ENCODE results near the gene EEF2K.
"Not testable (repeated sequence)": the region's sequence is repeated elsewhere in the genome, so short reads cannot be mapped to it uniquely, and the experiment has no call there.

Gene EEF2K

DNA sequence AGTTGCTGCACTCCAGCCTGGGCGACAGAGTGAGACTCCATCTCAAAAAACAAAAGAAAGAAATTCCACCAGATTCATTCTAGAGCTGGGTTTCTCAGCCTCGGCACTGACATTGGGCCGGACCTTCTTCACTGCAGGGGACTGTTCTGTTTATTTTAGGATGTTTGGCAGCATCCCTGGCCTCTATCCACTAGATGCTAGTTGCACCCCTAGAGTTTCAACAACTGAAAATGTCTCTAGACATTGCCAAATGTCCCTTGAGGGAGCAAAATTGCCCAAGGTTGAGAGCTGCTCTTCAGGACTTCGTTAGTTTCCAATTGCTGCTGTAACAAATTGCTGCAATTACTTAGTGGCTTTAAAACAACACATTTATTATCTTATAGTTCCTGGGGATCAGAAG lies 7.2 kb downstream of the EEF2K start:
- no peak for DNase-seq

GRCh38 chr16:22213801-22214200 lies 7.7 kb downstream of the EEF2K start:
- no peak for DNase-seq

GRCh38 chr16:22214402-22214801 lies 8.3 kb downstream of the EEF2K start:
- no peak for DNase-seq

GRCh38 chr16:22214889-22215288 lies 8.8 kb downstream of the EEF2K start:
- DNase-seq, result no peak

DNA sequence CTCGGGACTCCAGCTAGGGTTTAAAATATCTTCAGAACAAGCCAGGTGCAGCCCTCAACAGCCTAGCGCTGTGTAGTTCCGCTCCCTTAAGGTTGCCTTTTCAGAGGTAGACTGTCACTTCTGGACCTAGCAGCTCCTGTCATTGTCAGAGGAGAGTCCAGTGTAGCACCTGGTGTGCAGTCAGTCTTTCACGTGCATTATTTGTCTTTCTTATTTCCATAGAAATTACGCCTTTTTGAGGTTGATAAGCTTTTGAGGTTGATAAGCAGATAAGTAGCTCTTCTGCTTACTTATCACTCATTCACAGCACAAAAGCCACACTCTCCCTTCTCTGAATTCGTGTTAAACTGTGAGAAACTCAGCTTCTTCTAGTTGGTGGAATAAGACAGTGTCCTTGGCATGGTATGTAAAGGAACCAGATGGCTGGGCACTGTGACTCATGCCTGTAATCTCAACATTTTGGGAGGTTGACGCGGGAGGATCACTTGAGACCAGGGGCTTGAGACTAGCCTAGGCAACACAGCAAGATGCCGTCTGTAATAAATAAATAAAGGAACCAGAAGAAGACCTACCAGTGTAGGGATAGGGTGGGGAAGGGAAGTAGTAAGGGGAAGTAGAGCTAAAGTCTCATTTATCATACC lies 10.2 kb downstream of the EEF2K start:
- no peak for DNase-seq

GRCh38 chr16:22216832-22217225 lies 10.8 kb downstream of the EEF2K start:
- DNase-seq, result not testable (repeated sequence)

- DNase-seq, result no peak
Observed at GRCh38 chr16:22217890-22218730, 12.0 kb downstream of the EEF2K start.

GRCh38 chr16:22219389-22220068 lies 13.5 kb downstream of the EEF2K start:
- no peak for DNase-seq

- DNase-seq, result no peak
Observed at GRCh38 chr16:22220069-22220440, 14.0 kb downstream of the EEF2K start.

GRCh38 chr16:22220714-22221113 lies 14.6 kb downstream of the EEF2K start:
- no peak for DNase-seq

GRCh38 chr16:22222006-22222405 lies 15.9 kb downstream of the EEF2K start:
- no peak for DNase-seq

GRCh38 chr16:22222998-22223397 lies 16.9 kb downstream of the EEF2K start:
- no peak for DNase-seq

DNA sequence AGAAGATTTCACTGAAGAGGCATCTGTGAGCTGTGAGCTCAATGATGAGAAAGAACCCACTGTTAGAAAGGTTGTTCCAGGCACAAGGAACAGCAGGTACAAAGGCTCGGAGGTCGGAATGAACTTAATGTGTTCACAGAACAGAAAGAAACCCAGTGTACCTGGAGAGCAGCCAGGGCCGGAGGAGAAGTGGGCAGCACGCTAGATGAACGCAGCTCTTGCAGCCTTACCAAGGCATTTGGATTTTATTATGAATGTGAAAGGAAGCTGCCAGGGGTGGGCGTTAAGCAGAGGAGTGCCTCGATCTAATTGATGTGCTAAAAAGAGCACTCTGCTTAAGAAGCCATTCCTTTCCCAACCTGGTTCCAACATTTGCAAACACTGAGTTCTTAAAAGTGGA lies 19.0 kb downstream of the EEF2K start:
- no peak for DNase-seq

DNA sequence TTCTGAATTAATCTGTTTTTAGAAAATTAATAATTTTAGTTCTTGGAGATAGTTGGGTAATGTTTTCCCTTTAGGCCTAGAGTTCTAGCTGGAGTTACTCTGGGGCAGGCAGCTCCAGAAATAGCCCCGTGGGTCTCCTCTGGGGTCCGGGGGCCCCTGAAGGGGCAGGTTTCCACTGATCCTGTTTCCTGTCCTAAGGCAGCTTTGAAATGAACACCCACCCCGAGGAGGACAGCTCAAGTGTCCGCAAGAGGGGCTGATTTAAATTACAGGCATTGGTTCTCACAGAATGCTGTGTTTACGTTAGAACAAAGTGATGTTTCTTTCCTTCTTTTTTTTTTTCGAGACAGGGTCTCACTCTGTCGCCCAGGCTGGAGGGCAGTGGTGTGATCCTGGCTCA lies 23.8 kb downstream of the EEF2K start:
- DNase-seq, result no peak

DNA sequence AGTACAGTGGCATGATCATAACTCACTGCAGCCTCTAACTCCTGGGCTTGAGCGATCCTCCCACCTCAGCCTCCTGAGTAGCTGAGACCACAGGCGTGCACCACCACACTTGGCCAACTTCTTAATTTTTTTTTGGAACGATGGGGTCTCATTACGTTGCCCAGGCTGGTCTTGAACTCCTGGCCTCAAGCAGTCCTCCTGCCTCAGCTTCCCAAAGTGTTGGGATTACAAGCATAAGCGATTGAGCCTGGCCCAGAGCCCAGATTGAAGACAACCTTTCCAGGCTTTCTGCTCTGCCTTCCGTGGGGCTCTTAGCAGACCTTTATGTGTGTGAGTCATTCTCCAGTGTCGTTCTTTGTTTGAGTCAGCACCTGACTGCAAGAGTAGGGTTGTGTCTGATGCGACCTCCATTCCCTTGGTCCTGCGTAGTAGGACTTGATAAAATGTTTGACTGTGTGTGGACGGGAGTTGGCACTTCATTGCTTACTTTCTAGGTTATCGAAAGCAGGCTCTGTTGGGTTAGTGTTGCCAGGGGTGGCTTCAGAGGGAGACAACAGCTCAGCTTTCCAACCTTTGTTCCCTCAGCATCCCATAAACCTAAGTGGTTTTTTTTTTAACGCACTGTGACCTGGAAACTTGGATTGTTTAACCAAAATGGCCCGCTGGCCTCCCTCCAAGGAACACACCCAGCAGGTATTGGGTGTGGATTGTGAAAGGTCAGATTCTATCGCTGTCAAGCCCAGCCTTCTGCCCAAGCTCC lies 26.4 kb downstream of the EEF2K start:
- no peak for DNase-seq

GRCh38 chr16:22233037-22233372 lies 26.9 kb downstream of the EEF2K start:
- DNase-seq, result no peak

DNA sequence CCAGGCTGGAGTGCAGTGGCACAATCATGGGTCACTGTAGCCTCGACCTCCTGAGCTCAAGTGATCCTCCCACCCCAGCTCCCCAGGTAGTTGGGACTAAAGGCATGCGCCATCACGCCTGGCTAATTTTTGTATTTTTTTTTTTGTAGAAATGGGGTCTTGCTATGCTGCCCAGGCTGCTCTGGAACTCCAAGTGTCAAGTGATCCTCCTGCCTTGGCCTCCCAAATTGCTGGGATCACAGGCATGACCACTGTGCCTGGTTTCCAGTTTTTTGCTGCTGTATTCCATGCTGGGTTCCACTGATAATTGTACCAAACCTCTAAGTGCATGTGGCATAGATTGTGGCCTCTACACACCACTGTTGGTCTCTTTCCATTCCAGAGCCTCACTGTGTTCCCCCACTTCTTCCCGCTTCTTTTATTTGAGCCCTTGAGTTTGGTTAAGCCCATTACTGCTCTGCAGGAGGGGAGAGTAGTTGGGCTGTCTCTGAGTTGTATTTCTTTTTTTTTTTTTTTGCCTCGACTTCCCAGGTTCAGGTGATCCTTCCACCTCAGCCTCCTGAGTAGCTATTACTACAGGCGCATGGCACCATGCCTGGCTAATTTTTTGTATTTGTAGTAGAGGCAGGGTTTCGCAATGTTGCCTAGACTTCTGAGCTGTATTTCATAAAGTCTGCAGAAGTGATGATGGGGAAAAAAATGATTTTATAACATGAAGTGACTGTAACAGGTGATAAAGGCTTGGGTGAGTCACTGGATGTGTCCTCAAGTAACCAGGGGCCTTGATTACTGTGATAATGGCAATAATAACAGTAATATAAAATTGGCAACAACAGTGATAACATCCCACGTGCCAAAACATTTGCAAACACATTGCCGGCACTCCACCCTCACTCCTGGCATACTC lies 30.0 kb downstream of the EEF2K start:
- no peak for DNase-seq

DNA sequence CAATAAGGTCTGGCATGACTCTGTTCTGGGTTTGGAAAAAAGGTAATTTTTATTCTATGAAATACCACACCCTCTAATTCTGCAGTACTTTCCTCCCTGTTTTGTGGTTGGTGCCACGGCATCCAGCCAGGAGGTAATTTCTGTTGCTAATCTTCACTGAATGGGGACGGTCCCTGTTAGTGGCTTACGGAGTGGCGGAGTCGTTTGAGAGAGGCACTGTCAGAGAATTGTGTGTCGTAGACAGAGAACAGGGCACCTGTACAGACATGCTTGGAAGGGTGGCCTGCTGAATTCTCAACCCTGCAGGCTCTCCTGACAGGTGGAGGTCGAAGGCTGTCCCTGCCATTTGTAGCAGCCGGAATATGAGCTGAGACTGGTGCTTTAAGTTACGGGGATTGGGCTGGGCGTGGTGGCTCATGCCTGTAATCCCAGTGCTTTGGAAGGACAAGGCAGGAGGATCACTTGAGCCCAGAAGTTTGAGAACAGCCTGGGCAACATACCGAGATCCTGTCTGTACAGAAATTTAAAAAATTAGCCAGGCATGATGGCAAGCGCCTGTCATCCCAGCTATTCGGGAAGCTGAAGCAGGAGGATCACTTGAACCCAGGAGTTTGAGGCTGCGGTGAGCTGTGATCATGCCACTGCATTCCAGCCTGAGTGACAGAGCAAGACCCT lies 33.2 kb downstream of the EEF2K start:
- DNase-seq, result no peak

DNA sequence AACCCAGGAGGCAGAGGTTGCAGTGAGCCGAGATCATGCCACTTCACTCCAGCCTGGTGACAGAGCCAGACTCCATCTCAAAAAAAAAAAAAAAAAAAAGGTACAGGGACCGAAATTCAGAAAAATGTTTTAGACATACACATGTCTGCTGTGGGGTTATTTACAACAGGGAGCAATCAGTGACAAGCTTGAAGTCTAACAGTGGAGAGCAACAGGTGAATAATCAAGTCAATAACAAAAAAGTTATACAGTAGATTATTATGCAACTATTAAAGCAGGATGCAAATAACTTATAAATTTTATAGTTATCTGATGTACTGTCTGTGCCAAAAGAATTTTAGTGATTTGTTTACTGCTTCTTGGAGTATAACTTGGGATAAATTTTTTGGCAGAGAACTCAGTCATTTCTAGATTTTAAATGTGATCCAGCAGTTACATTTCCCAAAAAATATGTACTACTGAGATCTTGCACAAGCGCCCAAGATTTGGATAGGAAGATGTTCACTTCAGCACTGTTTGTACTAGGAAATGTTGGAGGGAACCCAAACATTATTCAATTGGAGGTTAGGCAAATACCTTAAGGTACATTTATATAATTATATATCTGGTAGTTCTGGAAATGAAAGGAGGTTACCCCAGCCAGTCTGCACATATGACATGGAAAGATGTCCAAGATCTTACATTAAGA lies 34.1 kb downstream of the EEF2K start:
- no peak for DNase-seq

GRCh38 chr16:22250522-22250921 lies 44.4 kb downstream of the EEF2K start:
- no peak for DNase-seq

GRCh38 chr16:22252317-22252716 lies 46.2 kb downstream of the EEF2K start:
- no peak for DNase-seq

Data from NCI-H510A treated with DMSO at 0.1 percent for 48 hours (cell line).